HK-2 (cell line): Measurements from ENCODE around the gene CACNA1E.
"Not testable (repeated sequence)": the region's sequence is repeated elsewhere in the genome, so short reads cannot be mapped to it uniquely, and the experiment has no call there.

Source experiments
- DNase-seq: peaks from one replicate; pipeline ENCODE4 v3.0.0-alpha.2; 2018; ENCODE audit not compliant: unreplicated experiment

CACNA1E gene

DNA sequence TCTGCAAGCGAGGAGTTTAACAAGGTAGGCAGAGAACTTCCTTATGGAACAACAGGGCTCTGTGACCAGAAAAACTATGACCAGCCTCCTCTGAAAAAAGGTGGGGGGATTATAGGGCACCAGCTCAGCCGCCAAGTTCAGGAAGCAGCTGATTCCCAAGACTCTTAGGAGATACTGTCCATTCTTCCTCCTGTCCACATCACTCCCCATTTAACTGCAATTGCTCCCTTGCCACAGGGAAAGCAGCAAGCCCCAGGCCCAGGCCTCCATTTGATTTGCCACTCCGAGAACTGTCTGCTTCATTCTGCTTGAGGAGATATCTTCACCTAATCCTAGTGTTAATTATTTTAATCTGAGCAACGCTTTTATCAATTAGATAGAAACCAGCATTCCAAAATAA, 323.9 kb downstream of the CACNA1E start:
- no peak for DNase-seq

DNA sequence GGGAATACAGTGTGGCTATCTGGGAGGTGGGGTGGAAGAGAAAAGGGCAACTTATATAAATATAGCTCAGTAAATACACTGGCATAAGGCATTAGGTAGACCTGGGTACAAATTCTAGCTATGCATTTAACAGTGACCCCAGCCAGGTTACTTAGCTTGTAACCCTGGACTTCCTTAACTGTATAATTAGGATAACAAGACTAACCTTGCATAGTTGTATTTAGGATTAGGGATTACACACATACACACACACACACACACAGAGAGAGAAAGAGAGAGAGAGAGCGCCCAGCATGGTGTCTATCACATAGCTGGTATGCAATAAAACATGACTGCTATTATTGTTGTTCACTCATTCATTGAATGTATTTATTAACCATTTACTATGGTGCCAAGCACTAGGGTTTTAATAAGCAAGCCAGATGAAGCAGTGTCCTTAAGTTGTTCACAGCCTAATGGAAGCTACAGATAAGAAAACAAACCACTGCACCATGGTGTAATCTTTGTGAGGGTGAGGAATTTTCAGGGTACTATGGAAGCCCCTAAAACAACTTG, 326.8 kb downstream of the CACNA1E start:
- DNase-seq, result no peak

DNA sequence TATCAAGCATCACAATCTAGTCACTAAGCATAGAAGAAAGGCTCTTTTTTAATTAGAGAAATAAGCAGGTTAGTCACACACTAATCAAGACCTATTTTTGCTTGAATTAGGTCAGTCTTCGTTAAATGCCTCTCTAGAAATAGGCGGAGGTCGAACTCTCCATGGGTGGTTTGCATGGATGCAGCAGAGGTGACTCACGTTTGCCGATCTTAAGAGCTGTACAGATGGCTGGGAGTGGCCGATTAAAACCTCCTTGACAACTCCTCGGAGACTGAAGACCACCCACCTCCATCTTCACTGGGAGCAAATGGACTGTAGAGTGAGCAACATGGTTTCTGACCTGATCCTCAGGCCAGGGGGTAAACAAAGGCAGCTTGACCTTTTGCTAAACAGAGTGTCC, 328.9 kb downstream of the CACNA1E start:
- DNase-seq, result no peak

DNA sequence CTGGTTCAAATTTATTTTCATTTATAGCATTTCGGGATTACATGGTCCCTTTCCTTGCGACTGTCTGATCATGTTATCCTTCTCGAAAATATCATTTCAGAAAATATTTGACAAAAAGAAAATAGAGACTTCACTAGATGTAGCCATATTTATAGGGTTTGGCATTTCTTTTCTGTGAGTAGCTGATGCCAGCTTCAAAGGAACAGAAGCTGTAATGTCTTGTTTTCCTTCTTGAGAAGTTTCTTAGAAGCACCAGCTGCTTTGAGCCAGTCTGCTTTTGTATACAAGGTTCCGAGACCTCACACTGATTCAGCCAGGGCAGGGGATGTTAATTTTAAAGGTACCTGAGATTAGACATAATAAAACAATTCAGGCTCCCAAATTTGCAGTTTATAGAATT, 329.9 kb downstream of the CACNA1E start:
- DNase-seq, result no peak

DNA sequence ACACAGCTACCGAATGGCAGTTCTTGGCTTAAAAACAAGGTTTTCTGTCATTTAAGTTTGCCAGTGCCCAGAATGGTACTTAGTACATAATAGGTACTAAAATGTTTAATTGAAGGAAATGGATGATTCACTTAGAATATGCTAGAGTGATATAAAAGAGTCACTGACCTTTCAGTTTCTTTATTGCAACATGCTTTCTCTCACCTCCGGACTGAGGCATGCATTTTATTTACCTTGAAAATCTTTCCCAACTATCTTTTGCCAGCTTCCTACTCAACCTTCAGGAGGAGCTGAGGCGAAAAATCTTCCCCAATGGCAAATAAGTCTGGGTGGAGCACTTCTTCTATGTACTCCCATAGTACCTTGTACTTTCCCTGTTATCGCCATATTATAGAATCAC, 333.3 kb downstream of the CACNA1E start:
- no peak for DNase-seq

DNA sequence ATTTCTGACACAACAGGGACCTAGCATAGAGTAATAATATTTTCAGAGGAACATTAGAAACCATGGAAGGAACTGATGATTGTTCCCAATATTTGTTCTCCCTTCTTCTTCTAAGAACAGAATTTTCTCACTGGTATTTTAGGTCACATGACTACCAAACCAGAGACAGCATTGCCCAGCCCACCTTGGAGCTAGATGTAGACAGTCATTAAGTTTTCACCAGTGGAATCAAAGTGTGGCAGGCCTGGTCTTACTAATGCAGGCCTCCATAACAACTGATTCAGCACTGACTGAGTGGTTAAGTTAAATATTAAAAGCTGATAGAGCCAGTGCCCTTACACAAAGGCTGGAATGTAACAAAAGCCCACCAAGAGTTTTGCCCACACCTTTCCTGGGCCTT, 333.8 kb downstream of the CACNA1E start:
- no peak for DNase-seq

DNA sequence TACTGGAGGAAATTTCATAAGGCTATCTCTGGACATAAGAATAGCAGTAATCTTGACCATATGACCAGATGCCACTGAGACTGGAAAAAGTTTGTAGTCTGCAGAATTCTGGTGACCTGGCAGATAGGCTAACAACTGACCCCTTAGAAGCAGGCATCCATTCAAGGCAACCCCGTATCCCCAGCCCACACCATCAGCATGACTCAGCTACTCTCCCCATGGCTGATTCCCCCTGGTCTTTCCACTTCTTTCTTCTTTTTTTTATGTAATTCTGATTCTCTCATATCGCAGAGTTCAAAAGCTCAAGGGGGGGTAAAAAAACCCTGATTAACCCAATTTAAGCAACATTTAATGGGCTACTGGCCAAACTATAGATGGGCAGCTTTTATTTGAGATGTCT, 335.1 kb downstream of the CACNA1E start:
- no peak for DNase-seq

DNA sequence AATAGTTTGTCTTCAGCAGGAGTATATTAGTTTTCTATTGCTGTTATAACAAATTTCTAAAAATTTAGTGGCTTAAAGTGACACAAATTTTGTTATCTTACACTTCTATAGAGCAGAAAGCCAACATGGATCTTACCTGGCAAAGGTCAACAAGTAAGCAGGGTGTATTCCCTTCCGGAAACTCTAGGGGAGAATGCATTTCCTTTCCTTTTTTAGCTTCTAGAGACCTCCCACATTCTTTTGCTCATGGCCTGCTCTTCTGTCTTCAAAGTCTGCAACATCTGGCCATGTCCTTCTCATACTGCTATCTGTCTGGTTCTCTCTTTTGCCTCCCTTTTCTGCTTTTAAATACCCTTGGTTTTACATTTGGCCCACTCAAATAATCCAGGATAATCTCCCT, 335.6 kb downstream of the CACNA1E start:
- DNase-seq, result no peak

DNA sequence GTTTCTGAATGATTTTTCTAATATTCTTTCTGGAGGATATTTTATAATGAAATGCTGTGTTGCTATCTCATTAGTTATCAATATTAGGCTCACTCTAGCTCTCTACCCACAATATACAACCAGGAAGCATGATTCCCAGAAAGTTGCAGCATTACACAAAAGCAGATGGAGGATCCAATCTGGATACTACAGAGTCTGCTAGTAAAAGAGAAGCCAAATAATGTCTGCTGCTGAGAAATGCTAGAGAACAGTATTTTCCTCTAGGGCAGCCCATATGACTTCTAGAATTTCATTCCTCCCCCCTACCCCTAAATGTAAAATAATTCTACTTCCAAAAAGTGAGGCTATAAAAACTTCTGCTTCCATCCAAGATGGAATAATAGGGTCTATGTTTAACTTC, 338.4 kb downstream of the CACNA1E start:
- no peak for DNase-seq

DNA sequence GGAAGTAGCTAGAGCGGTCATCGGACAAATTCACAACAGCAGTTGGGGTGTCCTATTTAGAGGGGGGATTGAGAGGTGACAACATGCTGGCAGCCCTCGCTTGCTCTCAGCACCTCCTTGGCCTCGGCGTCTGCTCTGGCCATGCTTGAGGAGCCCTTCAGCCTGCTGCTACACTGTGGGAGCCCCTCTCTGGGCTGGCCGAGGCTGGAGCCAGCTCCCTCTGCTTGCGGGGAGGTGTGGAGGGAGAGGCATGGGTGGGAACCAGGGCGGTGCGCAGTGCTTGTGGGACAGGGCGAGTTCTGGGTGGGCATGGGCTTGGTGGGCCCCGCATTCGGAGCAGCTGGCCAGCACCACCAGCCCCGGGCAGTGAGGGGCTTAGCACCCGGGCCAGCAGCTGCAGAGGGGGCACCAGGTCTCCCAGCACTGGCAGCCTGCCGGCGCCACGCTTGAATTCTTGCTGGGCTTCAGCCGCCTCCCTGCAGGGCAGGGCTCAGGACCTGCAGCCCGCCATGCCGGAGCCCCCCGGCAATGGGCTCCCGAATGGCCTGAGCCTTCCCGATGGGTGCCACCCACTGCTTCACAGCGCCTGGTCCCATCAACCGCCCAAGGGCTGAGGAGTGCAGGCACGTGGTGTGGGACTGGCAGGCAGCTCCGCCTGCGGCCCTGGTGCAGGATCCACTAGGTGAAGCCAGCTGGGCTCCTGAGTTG, 349.0 kb downstream of the CACNA1E start:
- DNase-seq, result not testable (repeated sequence)

DNA sequence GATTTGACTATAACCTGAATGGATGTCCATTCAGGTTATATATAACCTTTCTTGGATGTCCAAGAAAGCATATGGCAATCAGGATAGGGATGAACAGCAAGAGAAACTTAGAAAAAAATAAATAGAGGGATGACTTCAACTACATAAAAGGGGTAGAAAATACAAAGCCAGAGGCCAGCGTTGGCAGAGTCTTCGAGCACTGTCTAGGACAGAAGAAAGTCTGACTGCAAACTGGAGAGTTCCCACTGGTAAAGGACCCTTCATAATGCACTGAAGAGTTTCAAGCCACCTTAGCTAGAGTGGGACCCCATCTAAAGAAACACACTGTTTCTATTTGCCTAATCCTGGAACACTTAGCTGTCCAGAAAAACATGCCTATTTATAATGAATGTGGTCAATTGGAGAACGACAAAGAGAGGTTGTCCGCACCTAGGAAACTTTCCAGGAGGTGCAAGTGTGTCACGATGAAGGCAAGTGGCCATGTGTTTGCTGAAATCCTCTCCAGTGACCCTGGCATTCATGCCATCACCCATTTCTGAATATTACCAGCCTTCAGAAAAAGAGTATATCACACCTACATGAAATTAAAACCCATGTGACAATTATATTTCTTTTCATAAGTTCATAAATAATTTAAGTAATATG, 362.8 kb downstream of the CACNA1E start:
- DNase-seq, result no peak

DNA sequence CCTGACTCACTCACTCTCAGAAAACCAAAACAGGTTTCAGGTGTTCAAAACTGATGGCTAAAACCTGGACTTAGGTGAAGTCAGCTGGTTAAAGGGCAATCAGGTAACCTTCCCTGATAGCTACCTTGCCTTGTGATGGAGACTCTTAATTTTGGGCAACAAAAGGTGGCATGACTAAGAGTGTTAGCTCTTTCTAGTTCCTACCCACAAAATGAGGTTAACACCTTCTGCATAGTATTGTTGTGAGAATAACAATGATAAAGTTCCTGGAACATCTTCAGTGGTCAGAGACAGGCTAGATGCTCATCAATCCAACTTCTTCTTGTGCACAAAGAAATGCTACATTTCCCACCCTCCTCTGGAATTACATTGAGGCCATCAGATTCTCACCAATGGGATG, 363.4 kb downstream of the CACNA1E start:
- DNase-seq, result no peak

DNA sequence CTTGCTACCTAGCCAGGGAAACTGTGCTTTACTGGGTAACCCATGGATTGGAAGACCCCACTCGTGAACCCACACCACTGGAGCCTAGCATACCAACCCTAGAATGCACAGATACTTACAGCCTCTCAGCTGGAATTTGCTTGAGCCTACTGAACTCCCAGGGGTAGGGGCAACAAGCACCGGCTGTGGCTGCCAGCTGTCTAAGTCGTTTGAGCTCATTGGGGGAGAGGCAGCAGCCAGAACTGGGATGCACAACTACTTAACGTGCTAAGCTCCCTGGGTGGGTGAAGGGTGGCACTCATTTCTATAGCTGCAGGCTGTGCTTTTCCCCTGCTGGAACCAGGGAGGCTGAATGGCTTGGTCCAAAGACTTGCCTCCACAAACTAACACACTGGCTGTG, 365.8 kb downstream of the CACNA1E start:
- no peak for DNase-seq

DNA sequence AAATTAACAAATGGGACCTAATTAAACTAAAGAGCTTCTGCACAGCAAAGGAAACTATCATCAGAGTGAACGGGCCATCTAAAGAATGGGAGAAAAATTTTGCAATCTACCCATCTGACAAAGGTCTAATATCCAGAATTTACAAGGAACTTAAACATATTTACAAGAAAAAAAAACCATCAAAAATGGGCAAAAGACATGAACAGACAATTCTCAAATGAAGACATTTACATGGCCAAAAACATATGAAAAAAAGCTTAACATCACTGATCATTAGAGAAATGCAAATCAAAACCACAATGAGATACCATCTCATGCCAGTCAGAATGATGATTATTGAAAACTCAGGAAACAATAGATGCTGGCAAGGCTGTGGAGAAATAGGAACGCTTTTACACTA, 370.9 kb downstream of the CACNA1E start:
- DNase-seq, result not testable (repeated sequence)

DNA sequence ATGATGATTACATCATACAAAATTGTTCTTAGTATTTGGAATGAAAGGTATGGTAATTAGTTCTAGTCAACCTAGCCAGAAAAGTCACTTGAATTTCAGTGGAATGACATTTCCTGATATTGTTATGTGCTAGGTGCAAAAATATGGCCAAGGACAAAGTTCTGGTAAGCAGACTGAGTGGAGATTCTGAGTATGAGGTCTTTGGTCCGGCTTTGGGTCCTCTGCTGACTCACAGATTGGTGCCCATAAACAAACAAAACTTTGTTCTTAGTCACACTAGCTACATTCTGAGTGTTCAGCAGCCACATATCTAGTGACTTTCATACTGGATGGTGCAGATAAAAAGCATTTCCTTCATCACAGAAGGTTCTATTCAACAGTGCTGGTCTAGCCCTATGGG, 372.1 kb downstream of the CACNA1E start:
- no peak for DNase-seq
